Head of caudate nucleus (tissue), 42 donors: ENCODE results near the gene AOPEP.

Experiments
- DNase-seq, 42 donors: peaks; one replicate each; pipeline versions ENCODE4 v3.0.0 to v3.0.0-alpha.2; 2020 to 2021; ENCODE audit warnings: mixed read lengths in 7 of 42
- intact Hi-C: fragments of 100-400 bp; cut with DNase I; formaldehyde crosslinking; loops from one replicate; pipeline ENCODE4 v1.15.0; 2022

Gene AOPEP

DNA sequence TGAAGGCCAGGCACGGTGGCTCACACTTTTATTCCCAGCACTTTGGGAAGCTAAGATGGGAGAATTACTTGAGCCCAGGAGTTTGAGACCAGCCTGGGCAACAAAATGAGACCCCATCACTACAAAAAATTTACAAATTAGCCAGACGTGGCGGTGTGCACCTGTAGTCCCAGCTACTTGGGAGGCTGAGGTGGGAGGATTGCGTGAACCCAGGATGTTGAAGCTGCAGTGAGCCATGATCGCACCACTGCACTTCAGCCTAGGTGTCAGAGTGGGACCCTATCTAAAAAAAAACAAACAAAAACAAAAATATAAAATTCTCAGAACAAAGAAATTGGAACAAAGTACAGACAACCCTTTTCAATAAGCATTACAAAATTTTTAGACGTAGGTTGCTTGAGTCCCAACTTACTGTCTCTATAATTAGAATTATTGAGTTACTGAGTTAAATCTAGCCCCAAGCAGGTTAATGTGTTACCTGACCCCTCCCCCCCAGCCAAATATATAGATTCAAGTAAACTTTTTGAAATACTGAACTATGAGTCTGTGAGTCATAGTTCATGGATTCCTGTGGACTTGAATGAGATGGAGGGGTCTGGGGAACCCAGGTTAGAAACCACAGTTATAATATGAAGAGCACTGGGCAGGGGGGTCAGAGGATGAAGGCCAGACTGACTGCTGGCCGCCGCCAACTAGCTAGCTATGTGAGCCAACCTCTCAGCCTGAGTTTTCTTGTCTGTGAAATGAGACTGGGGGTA is 173.1 kb downstream of the AOPEP start:
- DNase-seq: peak in 1 of 42 donors; percentile 36

DNA sequence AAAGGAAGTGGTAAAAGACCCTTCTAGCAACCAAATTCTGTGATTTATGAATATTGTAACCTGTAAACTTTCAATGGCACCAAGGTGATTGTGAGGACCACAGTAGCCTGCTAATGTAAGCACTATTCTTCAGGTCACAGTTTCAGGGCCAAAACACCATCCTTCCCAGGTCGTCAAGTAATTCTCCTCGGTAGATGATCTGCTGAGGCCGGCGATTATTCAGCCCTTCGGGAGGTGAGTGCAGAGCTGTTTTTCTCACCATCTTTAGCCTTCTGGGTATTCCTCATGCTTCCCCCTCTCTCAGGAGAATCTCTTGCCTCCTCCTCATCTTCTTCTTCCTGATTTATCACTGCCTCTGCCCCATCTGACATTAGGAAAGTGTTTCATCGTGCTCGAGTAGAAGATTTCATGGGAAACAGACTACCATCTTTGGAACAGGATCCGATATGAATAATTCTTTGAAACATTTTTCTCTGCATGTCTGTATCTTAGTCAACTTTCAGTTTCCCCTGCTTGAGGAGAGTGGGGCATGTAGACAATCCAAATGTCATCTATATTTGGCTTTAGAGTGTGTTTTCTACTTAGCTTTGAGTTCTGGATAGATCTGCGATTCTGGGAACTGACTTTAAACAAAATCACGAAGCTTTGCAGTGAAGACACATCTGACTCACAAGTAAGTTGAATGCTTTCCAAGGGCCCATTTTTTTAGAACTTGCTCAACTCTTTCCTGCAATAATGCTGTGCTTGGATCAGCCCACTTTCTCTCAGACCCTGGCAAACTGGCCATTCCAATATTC is 173.9 kb downstream of the AOPEP start:
- intact Hi-C loops: no loop called here
- DNase-seq: peak in 1 of 42 donors; percentile 41

More for the DNA sequence above, 173.1 kb downstream of the AOPEP start:
- intact Hi-C loops: no loop called here

DNA sequence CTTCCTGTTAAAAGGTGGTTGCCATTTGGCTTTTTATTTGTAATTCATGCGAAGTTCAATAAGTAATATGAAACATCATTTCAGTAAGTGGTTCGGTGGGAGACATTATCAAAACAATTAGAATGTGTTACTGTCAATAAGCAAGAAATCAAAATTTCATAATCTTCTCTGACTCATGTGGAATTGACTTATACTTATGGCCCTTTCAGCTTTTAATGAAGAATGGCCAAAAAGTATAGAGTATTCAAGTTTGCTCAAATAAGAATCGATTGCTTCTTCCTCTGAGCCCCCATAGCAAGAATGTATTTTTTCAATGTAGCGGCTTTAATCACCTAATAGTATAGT is 174.5 kb downstream of the AOPEP start:
- no peak for DNase-seq
- intact Hi-C loops: no loop called here

DNA sequence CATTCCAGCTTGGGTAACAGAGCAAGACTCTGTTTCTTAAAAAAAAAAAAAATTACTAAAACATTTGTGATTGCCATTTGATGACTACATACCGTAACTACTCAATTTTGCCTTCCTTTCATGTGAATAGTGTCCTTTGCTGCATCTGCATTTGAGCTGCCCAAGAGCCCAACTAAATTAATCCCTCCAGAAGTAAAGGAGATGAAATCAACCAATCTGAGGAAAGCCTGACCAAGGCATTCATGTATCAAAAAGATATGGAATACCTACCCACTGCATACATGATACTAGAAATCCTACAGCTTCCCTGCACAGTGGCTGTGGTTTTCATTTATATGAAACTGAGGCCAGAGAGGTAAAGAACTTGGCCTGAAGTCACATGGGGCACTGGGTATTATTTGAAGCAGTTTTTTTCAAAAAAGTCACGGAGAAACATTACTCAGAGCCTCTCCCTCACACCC is 177.5 kb downstream of the AOPEP start:
- peak in 2 of 42 donors; percentile 9 to 43 for DNase-seq
- intact Hi-C loops: no loop called here

DNA sequence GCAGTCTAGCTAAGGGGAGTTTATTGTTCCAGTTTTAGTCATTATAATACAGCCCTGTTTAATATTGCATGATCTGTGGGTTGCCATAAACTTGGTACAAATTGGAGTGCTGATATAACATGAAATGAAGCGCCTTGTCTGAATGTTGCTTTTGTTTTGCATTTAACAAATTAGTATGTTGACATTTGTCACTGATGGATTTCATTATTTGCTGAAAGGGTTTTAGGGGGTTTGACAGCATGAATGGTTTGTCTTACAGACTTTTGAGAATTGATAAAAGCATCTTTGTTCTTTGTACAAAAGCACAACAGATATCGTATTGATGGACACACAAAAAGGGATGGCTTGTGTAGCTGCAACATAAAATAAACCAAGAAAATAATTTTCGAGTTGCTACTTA is 178.3 kb downstream of the AOPEP start:
- intact Hi-C loops: no loop called here
- DNase-seq: peak in 2 of 42 donors; percentile 2 to 41

DNA sequence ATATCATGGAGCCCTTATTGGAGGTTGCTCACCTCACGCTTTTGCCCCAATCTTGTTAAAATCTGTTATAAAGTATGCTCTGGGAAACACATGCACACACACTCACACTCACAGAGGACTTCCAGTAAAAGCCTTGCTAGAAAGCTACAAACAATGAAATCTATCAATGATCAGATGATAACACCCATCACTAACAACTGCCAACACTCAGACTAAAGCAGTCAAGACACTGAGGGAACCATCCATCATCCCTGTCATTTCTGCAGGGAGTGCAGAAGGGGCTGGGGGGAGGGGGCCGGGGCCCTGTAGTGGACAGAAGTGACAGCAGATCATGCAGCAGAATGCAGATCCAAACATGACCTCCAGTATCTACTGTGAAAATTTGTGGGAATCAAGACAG is 179.1 kb downstream of the AOPEP start:
- intact Hi-C loops: no loop called here
- DNase-seq: peak in 2 of 42 donors; percentile 10 to 45

DNA sequence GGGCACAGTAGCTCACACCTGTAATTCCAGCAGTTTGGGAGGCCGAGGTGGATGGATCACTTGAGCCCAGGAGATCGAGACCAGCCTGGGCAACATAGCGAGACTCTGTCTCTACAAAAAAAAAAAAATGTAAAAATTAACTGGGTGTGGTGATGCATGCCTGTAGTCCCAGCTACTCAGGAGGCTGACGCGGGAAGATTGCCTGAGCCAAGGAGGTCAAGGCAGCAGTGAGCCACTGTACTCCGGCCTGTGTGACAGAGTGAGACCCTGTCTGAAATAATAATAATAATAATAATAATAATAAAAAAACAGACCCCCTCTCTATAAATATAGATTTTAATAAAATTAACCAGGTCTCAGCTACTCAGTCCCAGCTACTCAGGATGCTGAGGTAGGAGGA is 179.7 kb downstream of the AOPEP start:
- intact Hi-C loops: no loop called here
- DNase-seq: peak in 2 of 42 donors; percentile 6 to 42

DNA sequence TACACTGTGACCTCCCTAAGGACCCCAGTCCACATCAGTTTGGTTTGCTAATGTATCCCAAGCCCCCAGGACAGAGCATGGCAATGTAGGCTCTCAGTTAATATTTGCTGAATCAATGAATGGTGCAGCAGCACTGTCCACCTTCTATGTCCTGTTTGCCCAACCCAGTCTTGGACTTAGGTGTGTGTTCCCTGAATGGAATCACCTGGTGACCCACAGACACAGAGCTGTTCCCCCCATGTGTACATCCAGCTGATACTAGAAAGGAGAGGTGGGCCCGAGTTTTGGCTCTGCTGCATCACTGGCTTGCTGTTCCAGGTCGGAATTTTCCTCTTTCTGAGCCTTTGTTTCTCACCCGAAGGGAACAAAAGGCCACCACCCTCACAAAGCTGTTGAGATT is 180.2 kb downstream of the AOPEP start:
- intact Hi-C loops: no loop called here
- DNase-seq: peak in 2 of 42 donors; percentile 9 to 40

DNA sequence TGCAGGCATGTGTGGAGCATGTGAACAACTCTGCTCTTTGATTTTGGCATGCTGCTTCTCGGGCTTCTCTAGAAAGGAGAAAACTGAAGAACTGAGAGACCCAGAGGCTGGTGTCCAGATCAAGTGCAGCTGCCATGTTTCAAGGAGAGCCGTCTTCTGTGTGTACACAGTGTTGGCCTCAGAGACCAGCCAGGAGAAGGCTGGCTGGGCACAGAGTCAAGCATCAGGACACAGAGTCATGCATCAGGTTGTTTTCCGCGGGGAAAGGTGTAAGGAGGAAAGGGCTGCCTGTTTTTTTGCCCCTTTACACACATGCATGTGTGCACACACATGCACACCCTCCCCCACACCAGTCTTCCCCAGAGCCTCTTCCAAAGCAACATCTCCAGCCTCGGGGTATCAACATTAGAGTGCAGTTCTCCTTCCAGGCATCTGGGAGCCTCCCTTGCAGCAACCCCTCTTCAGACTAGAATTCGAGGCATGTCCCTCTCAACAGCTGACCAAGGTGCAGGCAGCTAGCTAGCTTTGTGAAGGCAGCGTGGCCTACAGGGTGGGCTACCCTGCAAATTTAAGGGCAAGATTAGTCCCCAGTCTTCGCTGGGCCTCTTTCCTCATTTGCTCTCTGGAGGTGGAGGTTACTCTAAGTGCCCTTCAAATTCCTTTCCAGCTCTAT is 180.9 kb downstream of the AOPEP start:
- intact Hi-C loops: no loop called here
- peak in 2 of 42 donors; percentile 8 to 43 for DNase-seq

DNA sequence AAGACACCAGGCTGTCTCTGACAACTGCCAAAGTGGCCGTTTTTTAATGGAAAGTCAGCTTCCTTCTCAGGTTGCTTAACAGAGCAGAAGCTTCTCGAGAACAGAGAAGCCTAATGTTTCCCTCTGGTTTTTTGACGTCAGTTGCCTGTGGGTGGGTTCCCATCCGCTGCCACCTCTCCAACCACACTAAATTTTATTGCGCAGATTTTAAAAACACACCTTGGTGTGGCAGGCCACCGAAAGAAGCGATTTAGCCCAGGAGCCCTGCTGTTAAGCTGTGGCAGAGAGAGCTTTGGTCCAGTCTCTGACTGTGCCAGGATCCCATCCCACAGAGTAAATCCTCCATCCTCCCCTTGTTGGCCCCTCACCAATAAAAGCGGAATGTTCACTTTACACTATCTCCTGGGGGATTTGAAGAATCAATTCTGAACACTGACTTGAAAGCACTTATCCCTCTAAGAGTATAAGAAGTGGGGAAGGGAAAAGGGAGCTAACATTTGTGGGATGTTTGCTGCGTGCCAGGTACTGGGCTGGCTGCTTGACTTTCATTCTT is 181.6 kb downstream of the AOPEP start:
- peak in 2 of 42 donors; percentile 8 to 42 for DNase-seq
- intact Hi-C loops: no loop called here

DNA sequence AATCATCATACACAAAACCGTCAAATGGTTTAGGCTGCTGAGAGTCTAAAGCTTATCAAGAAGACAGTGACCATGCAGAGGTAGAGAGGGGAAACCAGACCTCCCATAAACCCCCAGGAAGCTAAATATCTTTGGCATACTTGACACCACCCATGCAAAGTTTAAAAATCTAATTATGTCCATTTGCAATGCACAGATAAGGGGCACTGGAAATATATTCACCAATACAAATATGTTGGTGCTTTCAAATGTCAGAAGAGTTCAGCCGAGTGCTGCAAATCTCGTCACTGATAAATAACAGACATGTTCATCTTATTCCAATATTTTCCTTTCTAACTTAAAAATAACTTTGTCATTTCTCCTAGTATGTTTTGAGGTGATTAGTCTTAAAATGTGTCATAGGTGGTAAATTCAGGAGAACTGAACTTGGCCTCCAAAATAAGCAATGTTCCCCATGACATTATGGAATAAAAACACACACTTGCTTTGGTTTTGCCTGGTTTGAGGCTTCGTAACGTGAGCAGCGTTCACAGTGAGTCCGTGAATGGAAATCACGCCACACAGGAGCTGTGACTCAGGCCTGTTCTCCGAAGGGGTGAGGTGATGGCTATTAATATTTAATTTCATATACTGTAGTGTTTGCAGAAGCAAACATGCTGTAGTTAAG is 182.2 kb downstream of the AOPEP start:
- intact Hi-C loops: no loop called here

DNA sequence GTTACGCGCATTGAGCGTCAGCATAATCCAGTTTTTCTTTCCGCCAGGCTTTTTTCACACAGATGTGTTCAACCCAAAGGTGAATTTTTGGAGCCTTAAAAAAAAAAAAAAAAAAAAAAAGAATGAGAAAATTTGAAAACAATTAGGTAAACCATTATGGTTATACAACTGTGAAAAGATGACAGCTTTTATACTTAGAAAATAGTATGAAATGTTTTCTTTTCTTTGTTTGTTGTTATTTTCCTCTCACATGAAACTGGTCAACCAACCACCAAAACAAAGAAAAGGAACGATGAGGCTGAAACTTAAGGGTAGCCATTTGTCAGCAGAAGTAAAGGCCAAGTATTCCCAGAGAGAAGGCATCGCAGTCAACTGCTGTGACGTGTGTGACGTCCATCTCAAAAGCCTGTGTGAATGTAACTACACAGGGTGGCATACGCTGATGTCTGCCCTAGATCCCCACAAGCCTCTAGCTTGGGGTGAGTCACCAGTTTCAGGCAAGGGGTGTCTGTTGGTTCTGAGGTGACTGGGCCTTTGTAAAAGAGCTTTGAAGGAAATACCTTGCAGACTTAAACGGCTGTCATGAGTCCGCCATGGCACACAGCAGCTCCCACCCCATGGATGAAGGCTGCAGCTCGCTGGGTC is 182.9 kb downstream of the AOPEP start:
- DNase-seq: peak in 1 of 42 donors; percentile 42
- intact Hi-C loops: no loop called here

More for the DNA sequence above, 182.2 kb downstream of the AOPEP start:
- peak in 2 of 42 donors; percentile 6 to 39 for DNase-seq

DNA sequence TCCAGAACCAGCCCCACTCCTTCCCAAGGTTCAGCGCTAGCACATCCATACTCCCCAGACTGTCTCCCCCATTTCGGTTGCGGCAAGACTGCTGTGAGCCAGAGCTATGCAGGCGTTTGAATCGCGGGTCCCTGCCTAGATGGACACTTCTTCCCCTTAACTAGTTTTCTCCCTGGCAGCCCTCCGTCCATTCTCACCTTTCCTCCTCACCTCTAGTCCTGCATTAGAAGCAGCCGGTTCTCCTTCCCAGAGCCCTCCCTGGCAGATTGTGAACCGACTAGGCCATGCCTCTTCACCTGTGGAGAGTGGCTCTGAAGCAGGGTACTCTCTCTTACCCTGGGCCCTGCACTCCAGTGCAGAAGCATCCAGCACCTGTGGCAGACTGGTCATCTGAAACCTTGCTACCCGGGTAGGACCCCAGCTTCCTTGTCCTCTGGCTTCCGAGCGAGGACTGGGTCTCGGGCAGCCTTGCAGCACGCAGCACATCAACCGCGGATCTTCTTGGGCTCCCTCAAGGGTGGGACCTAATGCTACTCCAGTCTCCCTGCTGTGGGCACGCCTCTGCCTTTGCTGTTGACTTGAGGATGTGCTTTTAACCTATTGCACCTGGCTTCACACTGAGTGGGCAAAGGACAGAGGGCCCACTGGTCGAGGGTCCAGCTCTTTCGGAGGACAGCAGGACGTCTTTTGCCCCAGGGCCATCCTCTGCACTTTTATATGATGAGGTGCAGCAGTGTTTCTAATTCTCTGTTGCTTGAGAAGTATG is 183.6 kb downstream of the AOPEP start:
- intact Hi-C loops: no loop called here
- peak in 4 of 42 donors; percentile 8 to 42 (median 20) for DNase-seq

DNA sequence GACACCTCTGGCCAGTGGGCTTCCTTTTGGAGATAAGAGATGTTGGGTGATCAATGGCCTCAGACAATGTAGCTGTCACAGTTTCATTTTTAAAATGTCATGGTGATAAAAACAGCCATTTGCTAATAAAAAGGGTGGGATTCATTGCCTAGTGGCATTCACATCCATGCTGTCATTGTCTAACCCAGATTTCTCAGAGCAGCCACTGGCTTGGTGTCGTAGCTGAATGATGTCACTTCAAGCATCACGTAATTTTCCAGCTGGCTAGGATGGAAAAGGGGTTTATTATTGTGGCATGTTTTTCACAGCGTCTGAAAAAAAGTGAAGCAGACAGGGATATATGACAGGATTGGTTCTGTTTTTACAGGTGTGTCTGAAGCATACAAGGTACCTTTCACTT is 184.7 kb downstream of the AOPEP start:
- intact Hi-C loops: no loop called here
- DNase-seq: peak in 22 of 42 donors; percentile 23 to 85 (median 59)

DNA sequence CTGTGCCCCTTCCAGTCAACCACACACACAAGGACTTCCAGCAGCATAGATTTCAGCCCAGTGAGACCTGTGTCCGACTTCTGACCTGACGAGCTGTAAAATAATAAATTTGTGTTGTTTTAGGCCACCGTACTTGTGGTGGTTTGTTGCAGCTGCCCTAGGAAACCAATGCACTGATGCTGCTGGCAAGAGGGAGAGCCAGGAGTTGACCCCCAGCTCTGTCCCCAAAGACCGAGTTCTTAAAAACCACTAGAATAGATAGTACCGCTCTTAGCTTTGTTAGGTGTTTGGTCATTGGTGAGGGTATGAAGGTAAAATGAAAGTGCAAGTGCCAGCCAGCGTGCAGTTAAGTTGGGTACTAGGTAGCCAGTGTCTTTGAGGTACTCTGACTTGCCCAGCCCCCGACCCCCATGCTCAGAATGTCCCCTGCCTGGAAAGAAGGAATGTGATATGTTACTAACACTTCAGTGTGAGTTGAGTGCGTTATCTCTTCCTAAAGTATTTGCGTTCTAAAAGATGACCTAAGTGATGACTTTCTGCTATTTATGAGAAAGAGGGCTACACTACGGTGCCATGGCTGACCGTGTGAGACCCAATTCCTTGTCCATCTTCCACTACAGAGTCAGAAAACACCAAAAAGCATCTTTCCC is 185.6 kb downstream of the AOPEP start:
- intact Hi-C loops: no loop called here

DNA sequence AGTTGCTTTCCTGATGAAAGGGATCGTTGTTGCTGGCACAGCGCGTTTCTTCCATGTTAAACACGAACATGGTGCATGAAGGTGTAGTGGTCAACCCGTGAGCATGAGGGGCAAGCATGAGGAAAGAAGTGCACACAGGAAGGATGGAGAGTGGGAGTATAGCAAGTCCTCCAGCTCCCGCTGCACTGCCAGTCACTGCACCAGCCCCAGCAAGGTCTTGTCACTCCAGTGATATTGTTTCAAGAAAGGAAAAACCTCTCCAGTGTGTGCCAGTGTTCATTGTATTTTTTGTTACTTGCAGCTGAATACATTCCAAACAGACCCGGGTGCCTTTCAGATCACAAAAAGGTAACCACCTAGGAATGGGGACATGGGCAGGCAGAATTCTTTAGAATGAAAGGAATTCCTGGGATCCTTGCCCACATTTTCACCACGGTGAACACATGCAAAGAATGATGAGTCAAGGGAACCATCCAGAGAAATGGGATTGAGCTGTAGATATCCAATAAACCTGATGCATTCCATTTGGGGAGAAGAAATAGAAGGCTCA is 186.3 kb downstream of the AOPEP start:
- peak in 5 of 42 donors; percentile 8 to 54 (median 30) for DNase-seq
- intact Hi-C loops: no loop called here

More for the DNA sequence above, 185.6 kb downstream of the AOPEP start:
- peak in 5 of 42 donors; percentile 5 to 44 (median 9) for DNase-seq

DNA sequence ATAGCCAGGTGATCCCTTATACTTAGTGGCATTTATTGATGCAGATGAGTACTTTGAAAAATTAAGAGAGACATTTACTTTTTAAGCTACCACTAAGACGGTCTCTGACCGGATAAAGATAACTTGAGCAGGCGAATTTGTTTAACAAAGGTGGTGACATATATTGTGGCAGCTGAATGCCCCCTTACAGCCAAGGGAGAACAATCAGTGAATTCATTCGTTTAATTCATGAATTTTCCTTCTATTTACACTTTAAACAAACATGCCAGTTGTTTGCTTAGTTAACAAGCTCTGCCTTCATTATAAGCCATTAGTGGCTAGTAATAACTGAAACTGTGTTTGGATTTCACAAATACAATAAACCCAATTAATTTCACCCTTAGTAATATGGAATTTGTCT is 187.1 kb downstream of the AOPEP start:
- intact Hi-C loops: no loop called here
- DNase-seq: peak in 6 of 42 donors; percentile 4 to 57 (median 18)
